ENCODE measurements around the gene EFCAB10. TPM values are rescaled to one million over a fixed set of nuclear protein-coding genes. Genes with fewer than 3 reads are reported as not detected.

Gene EFCAB10
- total RNA-seq, 1 donor from 2014 or later, result 0.53 TPM

- no peak for TF ChIP-seq CTCF (IDR thresholded peaks at IDR 0.05; ENCODE audit: insufficient read depth, low read length, severe bottlenecking)
- H3K4me3 ChIP-seq (ENCODE audit: low read depth, low read length), result no peak overlapping the region
- no peaks in the 10 kb centered on the region for H3K36me3 ChIP-seq (ENCODE audit: control insufficient read depth, insufficient read depth, low read length)
- no peaks in the 10 kb centered on the region for H3K27me3 ChIP-seq (ENCODE audit: control insufficient read depth, insufficient read depth, low read length)
- FAIRE-seq (no peak), DNase-seq (ENCODE audit: low read depth) (no peak)
Observed at GRCh38 chr7:105590793-105591192, 9.5 kb upstream of the EFCAB10 start.

GRCh38 chr7:105589356-105590077 is 8.2 kb upstream of the EFCAB10 start:
- FAIRE-seq (no peak), DNase-seq (ENCODE audit: low read depth) (peak; percentile 76)
- Histone ChIP-seq H3K27me3 (ENCODE audit: control insufficient read depth, insufficient read depth, low read length) (no peaks in the 10 kb centered on the region), H3K36me3 (ENCODE audit: control insufficient read depth, insufficient read depth, low read length) (no peaks in the 10 kb centered on the region), H3K4me3 (ENCODE audit: low read depth, low read length) (no peak overlapping the region)
- peak; percentile 77 for TF ChIP-seq CTCF (IDR thresholded peaks at IDR 0.05; ENCODE audit: insufficient read depth, low read length, severe bottlenecking)

- FAIRE-seq, result no peak
- H3K4me3 ChIP-seq (ENCODE audit: low read depth, low read length), result no peak overlapping the region
- no peak for DNase-seq (ENCODE audit: low read depth)
- no peaks in the 10 kb centered on the region for H3K27me3 ChIP-seq (ENCODE audit: control insufficient read depth, insufficient read depth, low read length)
- no peak for TF ChIP-seq CTCF (IDR thresholded peaks at IDR 0.05; ENCODE audit: insufficient read depth, low read length, severe bottlenecking)
- no peaks in the 10 kb centered on the region for H3K36me3 ChIP-seq (ENCODE audit: control insufficient read depth, insufficient read depth, low read length)
Observed at GRCh38 chr7:105587909-105588635, 6.8 kb upstream of the EFCAB10 start.

- DNase-seq (ENCODE audit: low read depth) (no peak), FAIRE-seq (no peak)
- H3K27me3 ChIP-seq (ENCODE audit: control insufficient read depth, insufficient read depth, low read length), result no peaks in the 10 kb centered on the region
- H3K4me3 ChIP-seq (ENCODE audit: low read depth, low read length), result no peak overlapping the region
- H3K36me3 ChIP-seq (ENCODE audit: control insufficient read depth, insufficient read depth, low read length), result no peaks in the 10 kb centered on the region
- no peak for TF ChIP-seq CTCF (IDR thresholded peaks at IDR 0.05; ENCODE audit: insufficient read depth, low read length, severe bottlenecking)
Observed at GRCh38 chr7:105585850-105586500, 4.7 kb upstream of the EFCAB10 start.

- DNase-seq (ENCODE audit: low read depth), result no peak
- Histone ChIP-seq H3K27me3 (ENCODE audit: control insufficient read depth, insufficient read depth, low read length) (no peaks in the 10 kb centered on the region), H3K36me3 (ENCODE audit: control insufficient read depth, insufficient read depth, low read length) (no peaks in the 10 kb centered on the region), H3K4me3 (ENCODE audit: low read depth, low read length) (no peak overlapping the region)
- no peak for TF ChIP-seq CTCF (IDR thresholded peaks at IDR 0.05; ENCODE audit: insufficient read depth, low read length, severe bottlenecking)
- FAIRE-seq, result no peak
Observed at GRCh38 chr7:105584165-105584564, 2.9 kb upstream of the EFCAB10 start.

All from bronchial epithelial cell (primary cell).